ENCODE results near the gene ITIH6. TPM values are rescaled to one million over a fixed set of nuclear protein-coding genes. Genes with fewer than 3 reads are reported as not detected.
"Not testable (repeated sequence)": the region's sequence is repeated elsewhere in the genome, so short reads cannot be mapped to it uniquely, and the experiment has no call there.

ITIH6 gene
- total RNA-seq (2021) (not detected in 2 replicates), Bru-seq, nascent RNA (not detected), BruChase-seq, experiment 1, labeled RNA remaining after a 2-hour chase (percentile 3 among the genes with signal in this experiment), BruChase-seq, experiment 2, labeled RNA remaining after a 6-hour chase (percentile 2 among the genes with signal in this experiment)
- long read RNA-seq: 0 reads

- Histone ChIP-seq H3K4me2 (no peak within 1 kb of the TSS), H3K27me3 (ENCODE audit: insufficient read depth, low read depth) (peaks cover 17% of the 10 kb centered on the region; the same call in 1 of the 2 replicates), H3K4me1 (replicated peaks; ENCODE audit: insufficient read depth) (no peaks in the 10 kb centered on the region), H2AFZ (no peak within 1 kb of the TSS), H3K9me2 (ENCODE audit: insufficient read depth) (no peaks in the 10 kb centered on the region), H4K20me1 (ENCODE audit: insufficient read depth) (no peaks in the 10 kb centered on the region), H3K27ac (no peak within 1 kb of the TSS), H3F3A (ENCODE audit: insufficient read depth, low read depth) (no peaks in the 10 kb centered on the region), H3K79me2 (ENCODE audit: low read depth) (no peaks in the 10 kb centered on the region), H3K4me3 (no peak within 1 kb of the TSS), H3K36me3 (ENCODE audit: low read depth) (no peaks in the 10 kb centered on the region), H3K9me3 (ENCODE audit: insufficient read depth, low read depth) (no peaks in the 10 kb centered on the region)
- intact Hi-C loops (cut with micrococcal nuclease; ENCODE audit: unreplicated experiment): no loop called here
- ChIA-PET CTCF (no interaction called here), POLR2A (ENCODE audit: unreplicated experiment) (no interaction called here)
- DNase-seq: no peak
- no TSS peak for BruUV-seq (replicated peaks)
- TF ChIP-seq CTCF (conservative IDR thresholded peaks at IDR 0.05) (no peak), EZH2 (IDR thresholded peaks at IDR 0.05; ENCODE audit: low read depth) (no peak)
Measured at GRCh38 chrX:54798137-54798536, at the start of gene ITIH6. Gene ITIH6 (minus strand): TSS chrX:54798255. CDS start chrX:54798210, 45 bp downstream.

DNA sequence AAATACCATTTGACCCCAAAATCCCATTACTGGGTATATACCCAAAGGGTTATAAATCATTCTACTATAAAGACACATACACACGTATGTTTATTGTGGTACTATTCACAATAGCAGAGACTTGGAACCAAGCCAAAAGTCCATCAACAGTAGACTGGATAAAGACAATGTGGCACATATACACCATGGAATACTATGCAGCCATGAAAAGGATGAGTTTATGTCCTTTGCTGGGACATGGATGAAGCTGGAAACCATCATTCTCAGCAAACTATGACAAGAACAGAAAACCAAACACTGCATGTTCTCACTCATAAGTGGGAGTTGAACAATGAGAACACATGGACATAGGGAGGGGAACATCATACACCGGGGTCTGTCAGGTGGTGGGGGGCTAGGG is 49.6 kb upstream of the ITIH6 start:
- H3F3A ChIP-seq (ENCODE audit: insufficient read depth, low read depth); CTCF ChIA-PET; H3K27ac ChIP-seq; H3K9me3 ChIP-seq (ENCODE audit: insufficient read depth, low read depth); H3K4me3 ChIP-seq; H3K79me2 ChIP-seq (ENCODE audit: low read depth); H3K4me2 ChIP-seq; H2AFZ ChIP-seq; BruUV-seq (replicated peaks); H3K9me2 ChIP-seq (ENCODE audit: insufficient read depth); H3K4me1 ChIP-seq (replicated peaks; ENCODE audit: insufficient read depth); H3K27me3 ChIP-seq (ENCODE audit: insufficient read depth, low read depth); H3K36me3 ChIP-seq (ENCODE audit: low read depth); POLR2A ChIA-PET (ENCODE audit: unreplicated experiment); H4K20me1 ChIP-seq (ENCODE audit: insufficient read depth); intact Hi-C loops (cut with micrococcal nuclease; ENCODE audit: unreplicated experiment); DNase-seq: not testable (repeated sequence)

DNA sequence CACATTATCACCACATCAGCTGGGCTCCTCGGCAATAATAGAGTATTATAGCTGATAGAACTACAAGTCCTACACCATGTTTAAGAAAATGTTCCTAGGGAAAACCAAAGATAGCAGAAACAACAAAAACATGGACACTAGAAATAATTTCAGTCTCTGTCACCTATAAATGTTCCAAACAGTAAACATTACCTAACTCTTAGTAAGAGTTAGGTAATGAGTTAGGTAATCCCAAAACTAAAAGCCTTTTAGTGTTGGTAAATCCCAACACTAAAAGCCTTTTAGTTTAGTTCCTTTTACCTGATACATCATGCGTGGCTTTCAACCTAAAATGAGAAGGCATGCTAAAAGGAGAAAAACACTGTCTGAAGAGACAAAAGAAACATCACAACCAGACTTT is 45.0 kb upstream of the ITIH6 start:
- intact Hi-C loops (cut with micrococcal nuclease; ENCODE audit: unreplicated experiment): no loop called here
- Histone ChIP-seq H3K27ac (no peak overlapping the region), H4K20me1 (ENCODE audit: insufficient read depth) (no peaks in the 10 kb centered on the region), H3K79me2 (ENCODE audit: low read depth) (no peaks in the 10 kb centered on the region), H3K27me3 (ENCODE audit: insufficient read depth, low read depth) (peaks cover 3% of the 10 kb centered on the region; the same call in 1 of the 2 replicates), H3K4me1 (replicated peaks; ENCODE audit: insufficient read depth) (no peaks in the 10 kb centered on the region), H3K9me2 (ENCODE audit: insufficient read depth) (no peaks in the 10 kb centered on the region), H3K9me3 (ENCODE audit: insufficient read depth, low read depth) (no peaks in the 10 kb centered on the region), H3F3A (ENCODE audit: insufficient read depth, low read depth) (no peaks in the 10 kb centered on the region), H3K4me2 (no peak overlapping the region), H3K4me3 (no peak overlapping the region), H2AFZ (no peak overlapping the region), H3K36me3 (ENCODE audit: low read depth) (no peaks in the 10 kb centered on the region)
- ChIA-PET CTCF (no interaction called here), POLR2A (ENCODE audit: unreplicated experiment) (no interaction called here)
- TF ChIP-seq EZH2 (IDR thresholded peaks at IDR 0.05; ENCODE audit: low read depth): no peak
- BruUV-seq (replicated peaks): no TSS peak
- no peak for DNase-seq

DNA sequence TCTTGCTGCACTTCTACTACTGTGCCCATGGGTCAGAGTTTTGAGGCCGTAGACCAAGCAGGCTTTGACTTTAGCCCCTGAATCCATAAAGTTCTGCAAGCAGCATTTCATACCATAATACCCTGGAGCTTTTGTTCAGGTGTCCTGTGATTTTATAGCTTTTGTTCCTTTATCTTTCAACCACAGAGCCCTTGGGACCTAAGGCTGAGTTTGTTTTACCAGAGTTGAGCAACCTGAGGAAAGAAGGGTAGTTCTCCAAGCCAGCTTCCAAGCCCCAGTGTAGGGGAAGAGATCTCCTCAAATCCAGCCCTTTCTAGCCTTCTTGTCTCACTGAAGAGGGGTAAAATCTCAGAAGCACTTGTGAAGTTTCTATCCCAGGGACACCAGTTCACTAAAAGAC is 44.6 kb upstream of the ITIH6 start:
- no TSS peak for BruUV-seq (replicated peaks)
- H3K27me3 ChIP-seq (ENCODE audit: insufficient read depth, low read depth): peaks cover 3% of the 10 kb centered on the region; the same call in 1 of the 2 replicates
- no peaks in the 10 kb centered on the region for H3K9me3 ChIP-seq (ENCODE audit: insufficient read depth, low read depth)
- H3K27ac ChIP-seq: no peak overlapping the region
- TF ChIP-seq EZH2 (IDR thresholded peaks at IDR 0.05; ENCODE audit: low read depth): no peak
- TF ChIP-seq CTCF (conservative IDR thresholded peaks at IDR 0.05): no peak
- CTCF ChIA-PET: no interaction called here
- no peak for DNase-seq
- no peaks in the 10 kb centered on the region for H3K36me3 ChIP-seq (ENCODE audit: low read depth)
- no peak overlapping the region for H3K4me3 ChIP-seq
- POLR2A ChIA-PET (ENCODE audit: unreplicated experiment): no interaction called here
- no peaks in the 10 kb centered on the region for H3F3A ChIP-seq (ENCODE audit: insufficient read depth, low read depth)
- no peaks in the 10 kb centered on the region for H3K9me2 ChIP-seq (ENCODE audit: insufficient read depth)
- intact Hi-C loops (cut with micrococcal nuclease; ENCODE audit: unreplicated experiment): no loop called here
- H3K4me2 ChIP-seq: no peak overlapping the region
- H4K20me1 ChIP-seq (ENCODE audit: insufficient read depth): no peaks in the 10 kb centered on the region
- H3K4me1 ChIP-seq (replicated peaks; ENCODE audit: insufficient read depth): no peaks in the 10 kb centered on the region
- H2AFZ ChIP-seq: no peak overlapping the region
- no peaks in the 10 kb centered on the region for H3K79me2 ChIP-seq (ENCODE audit: low read depth)

DNA sequence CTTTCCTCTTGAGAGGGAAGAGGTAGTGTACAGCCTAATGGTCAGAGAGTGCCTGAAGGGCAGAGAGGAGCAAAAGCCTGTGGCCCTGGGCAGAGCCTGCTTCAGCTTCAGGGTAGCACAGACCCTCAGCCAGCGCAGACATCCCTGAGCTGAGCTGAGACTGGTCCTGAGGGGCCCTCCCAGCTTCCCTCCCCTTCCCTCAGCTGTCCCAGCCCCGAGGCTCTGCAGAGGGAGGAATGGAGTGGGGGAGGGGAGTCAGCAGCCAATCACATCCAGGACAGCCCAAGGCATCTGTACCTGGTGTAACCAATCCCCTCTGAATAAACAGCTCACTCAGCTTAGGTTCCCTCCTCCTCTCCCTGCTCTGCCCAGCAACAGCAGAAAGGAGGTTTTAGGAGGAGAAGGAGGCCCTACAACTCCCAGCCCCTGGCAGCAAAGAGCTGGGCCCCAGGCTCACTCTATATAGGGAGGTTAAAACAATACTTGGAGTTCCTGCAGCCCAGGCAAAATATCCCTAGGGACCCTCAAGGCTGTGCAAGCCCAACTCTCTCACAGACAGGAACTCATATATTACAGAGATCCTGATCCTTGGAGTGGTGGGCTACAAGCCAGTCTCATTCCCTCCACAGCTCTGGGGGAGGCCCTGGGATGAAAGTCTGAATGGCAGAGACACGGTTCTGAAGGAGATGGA is 43.3 kb upstream of the ITIH6 start:
- POLR2A ChIA-PET (ENCODE audit: unreplicated experiment); H3K4me1 ChIP-seq (replicated peaks; ENCODE audit: insufficient read depth); H3K4me3 ChIP-seq; H3K36me3 ChIP-seq (ENCODE audit: low read depth); H3K27me3 ChIP-seq (ENCODE audit: insufficient read depth, low read depth); DNase-seq; intact Hi-C loops (cut with micrococcal nuclease; ENCODE audit: unreplicated experiment); H3K4me2 ChIP-seq; H3K9me2 ChIP-seq (ENCODE audit: insufficient read depth); H3F3A ChIP-seq (ENCODE audit: insufficient read depth, low read depth); H3K79me2 ChIP-seq (ENCODE audit: low read depth); H4K20me1 ChIP-seq (ENCODE audit: insufficient read depth); BruUV-seq (replicated peaks); CTCF ChIA-PET; H2AFZ ChIP-seq; H3K27ac ChIP-seq; H3K9me3 ChIP-seq (ENCODE audit: insufficient read depth, low read depth): not testable (repeated sequence)
